ENCODE measurements around the gene GPR26.

GRCh38 chr10:123633106-123633505 is 33.0 kb upstream of the GPR26 start:
- no peak for TF ChIP-seq CTCF (IDR thresholded peaks at IDR 0.05)
- no peak for TF ChIP-seq POLR2A (IDR thresholded peaks at IDR 0.05)
